Amniotic stem cell (primary cell): Measurements from ENCODE around the gene ERFL.

ENCODE experiments used
- DNase-seq: peaks from one replicate; lab custom pipeline; 2025; lab: John Stamatoyannopoulos, UW

ERFL gene

GRCh38 chr19:41897820-41898219 lies 30.4 kb downstream of the ERFL start:
- DNase-seq, result no peak

GRCh38 chr19:41897181-41897580 lies 31.1 kb downstream of the ERFL start:
- no peak for DNase-seq

GRCh38 chr19:41896581-41896942 lies 31.7 kb downstream of the ERFL start:
- no peak for DNase-seq

DNA sequence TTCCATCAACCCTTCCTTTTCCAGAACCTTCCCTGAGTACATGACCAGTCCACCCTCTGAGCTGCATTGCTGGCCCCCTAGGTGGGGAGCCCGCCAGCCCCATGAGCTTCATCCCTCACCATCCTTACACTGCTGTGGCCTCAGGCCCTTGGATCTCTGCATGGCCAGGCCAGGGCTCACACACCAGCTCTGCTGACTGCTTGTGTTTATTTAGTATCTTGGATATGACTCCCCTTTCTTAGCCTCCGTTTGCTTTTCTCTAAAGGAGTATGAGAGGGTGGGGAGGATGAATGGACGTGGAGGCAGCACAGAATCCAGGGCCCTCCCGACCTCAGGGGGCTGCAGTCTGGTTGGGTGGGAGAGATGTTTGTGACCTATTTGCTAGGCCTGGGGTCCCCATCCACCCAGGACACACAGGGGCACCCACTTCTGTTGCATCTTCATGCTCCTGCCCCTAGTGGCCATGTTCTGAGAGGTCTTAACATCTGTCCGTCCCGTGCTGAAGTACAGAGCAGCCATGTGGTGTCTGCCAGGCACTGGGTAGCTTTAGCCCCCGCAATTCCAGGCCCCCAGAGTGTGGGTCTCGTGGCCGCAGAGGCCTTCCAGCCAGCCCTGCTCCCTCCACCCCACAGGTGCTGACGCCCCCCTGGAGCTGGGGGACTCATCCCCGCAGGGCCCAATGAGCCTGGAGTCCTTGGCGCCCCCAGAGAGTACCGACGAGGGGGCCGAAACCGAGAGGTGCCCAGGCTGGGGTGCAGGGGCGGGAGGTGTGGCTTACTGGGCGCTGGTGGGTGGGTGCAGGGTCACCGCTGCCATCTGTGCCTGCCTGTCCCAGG lies 32.3 kb downstream of the ERFL start:
- no peak for DNase-seq

GRCh38 chr19:41894350-41894749 lies 33.9 kb downstream of the ERFL start:
- DNase-seq, result no peak

DNA sequence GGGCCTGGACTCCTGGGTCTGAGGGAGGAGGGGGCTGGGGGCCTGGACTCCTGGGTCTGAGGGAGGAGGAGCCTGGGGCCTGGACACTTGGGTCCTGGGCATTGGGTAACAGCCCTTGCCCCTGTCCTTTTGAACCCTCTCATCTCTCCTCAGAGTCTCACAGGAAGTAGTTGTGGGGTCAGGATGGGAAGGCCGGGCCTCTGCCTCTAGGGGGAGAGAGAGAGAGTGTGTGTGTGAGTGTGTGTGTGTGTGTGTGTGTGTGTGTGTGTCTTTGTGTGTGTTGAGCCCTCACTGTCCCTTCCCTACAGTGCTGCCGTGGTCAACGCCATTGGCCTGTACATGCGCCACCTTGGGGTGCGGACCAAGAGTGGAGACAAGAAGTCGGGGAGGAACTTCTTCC lies 34.4 kb downstream of the ERFL start:
- no peak for DNase-seq

DNA sequence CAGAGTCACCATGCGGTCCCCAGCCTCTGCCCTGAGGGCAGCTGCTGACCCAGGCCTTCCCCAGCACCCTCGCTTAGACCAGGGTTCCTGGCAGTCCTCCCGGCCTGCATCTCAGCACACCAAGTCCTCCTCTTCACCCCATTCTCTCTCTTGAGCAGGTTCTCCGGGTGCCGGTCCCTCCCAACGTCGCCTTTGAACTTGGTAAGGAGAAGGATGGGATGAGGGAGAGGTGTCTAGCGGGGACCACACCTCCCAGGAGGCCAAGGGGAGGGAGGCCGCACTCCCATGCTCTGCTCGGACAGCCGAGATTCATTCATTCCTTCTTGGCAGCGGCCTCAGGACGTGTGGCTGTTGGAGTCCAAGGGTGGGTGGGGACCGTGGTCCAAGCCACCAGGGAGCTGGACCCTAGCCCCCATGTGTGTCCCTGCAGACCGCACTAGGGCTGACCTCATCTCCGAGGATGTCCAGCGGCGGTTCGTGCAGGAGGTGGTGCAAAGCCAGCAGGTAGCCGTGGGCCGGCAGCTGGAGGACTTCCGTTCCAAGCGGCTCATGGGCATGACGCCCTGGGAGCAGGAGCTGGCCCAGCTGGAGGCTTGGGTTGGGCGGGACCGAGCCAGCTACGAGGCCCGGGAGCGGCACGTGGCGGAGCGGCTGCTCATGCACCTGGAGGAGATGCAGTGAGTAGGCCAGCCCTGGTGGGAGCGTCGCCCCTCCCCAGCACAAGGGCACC lies 35.9 kb downstream of the ERFL start:
- DNase-seq, result no peak

DNA sequence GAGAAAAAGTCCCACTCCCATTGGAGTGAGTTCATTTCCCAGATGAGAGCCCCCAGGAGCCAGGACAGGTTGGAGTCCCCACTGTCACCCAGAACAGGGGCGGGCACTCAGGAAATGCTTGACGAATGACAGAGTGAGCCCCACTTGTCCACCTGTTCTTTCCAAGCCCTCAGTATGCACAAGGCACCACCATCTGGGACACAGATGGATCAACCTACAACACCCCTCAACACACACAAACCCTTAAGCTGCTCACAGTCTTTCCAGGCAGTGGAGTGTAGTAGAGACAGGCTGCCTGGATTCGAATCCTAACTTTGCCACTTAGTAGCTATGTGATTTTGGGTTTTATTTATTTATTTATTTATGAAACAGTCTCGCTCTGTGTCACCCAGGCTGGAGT lies 37.3 kb downstream of the ERFL start:
- no peak for DNase-seq

GRCh38 chr19:41889896-41890295 lies 38.4 kb downstream of the ERFL start:
- no peak for DNase-seq

DNA sequence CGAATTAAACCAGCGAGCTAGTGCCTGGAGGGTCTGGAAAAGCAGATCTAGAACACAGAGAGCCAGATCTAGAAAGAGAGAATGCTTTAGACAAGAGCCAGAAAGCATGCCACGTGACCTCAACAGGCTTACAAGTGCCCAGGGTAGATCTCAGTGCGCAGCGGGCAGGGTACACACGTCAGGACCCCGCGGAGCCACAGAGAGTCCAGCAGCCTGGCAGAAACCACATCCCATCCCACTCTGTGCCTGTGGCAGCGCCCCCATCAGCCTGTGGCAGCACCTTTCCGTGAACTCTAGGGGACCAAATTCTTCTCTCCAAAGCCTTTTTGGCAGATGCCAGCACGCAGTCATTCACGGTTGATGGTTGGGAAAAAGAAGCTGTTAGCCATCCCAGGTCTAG lies 39.3 kb downstream of the ERFL start:
- DNase-seq, result no peak

- DNase-seq, result no peak
Observed at GRCh38 chr19:41887711-41888382, 40.4 kb downstream of the ERFL start.

DNA sequence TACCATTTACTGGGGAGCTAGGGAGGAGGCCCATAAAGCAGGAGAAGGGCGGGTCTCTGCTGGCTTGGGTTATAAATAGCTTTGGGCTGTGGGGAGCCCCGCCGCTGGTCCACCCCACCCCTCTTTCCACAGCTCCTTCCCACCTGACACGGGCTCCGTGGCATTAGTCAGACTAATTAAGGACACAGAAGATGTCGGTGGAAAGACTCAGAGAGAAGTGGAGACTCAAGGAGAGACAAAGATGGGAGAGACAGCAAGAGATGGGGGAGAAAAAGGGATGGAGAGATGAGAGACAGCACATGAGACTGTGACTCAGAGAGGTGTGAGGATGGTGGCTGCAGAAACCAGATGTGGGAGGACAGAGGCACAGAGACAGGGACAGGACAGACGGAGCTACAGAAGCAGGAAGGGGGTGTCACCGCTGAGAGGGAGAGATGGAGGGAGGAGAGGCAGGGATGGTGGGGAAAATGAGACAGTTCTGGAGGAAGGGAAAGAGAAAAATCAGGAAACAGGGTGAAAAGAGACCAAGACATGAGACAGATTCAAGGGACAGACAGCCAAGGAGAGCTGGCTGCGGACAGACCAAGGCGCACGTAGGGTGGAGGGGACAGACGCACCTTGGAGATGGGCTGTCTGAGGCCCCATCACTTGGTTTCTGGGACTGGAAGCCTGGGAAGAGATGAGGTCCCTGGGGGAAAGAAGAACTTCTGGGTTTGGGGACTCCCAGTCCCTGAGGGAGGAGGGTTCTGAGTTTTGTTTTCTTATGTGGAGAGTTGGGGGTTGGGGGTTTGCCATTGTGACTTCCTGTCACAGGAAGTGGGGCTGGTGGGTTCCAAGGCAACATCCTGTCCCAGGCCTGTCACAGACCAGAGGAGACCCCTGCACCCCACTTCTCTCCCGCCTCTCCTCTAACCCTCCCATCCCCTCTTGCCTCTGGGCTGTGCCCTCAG lies 41.2 kb downstream of the ERFL start:
- DNase-seq, result no peak

DNA sequence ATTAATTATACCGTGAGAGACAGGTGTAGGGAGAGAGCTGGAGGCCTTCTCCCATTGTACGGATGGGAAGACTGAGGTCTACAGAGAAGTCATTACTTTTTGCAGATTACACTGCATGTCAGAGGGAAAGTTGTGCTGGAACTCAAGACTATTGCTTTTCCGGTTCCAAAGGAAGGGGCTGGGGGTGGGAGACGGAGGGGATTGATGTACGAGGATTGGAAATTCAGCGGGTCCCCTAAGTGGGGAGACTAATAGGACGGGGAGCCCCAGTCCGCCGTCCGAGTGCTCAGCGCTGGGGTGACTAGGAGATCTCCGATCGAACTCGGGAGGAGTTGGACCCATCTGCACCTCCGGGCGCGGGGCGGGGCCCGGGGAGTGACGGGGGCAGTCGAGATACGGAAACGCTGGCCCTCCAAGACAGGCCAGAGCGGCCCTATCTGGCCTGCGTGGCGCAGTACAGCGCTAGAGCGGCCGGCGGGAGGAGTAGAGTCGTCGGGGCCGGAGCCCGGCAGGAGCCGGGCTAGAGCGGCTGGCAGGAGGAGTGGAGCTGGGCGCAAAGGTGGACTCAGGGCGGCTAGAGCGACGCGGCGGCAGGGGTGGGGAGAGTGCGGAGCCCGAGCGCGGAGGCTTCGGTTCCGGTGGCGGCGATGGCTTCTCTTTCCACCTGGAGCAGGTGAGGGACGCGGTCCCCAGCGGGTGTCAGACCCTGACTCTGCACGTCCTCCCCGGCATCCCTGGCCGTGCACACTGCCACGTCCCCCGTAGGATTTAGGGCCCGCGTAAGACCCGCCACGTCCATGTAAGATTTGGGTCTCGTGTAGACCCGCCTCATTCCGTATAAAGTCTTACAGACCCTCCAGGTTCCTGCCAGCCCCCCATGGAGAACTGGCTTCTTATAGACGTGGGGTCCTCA lies 44.2 kb downstream of the ERFL start:
- DNase-seq, result peak; percentile 94

- no peak for DNase-seq
Observed at GRCh38 chr19:41883463-41883820, 44.8 kb downstream of the ERFL start.

- DNase-seq, result no peak
Observed at GRCh38 chr19:41882568-41883462, 45.4 kb downstream of the ERFL start, which contains the start of gene ARHGEF1. TSS of gene ARHGEF1 (plus strand) at chr19:41883184. CDS start at chr19:41888083, 4,899 bp downstream.

- no peak for DNase-seq
Observed at GRCh38 chr19:41880329-41880708, 47.9 kb downstream of the ERFL start.

DNA sequence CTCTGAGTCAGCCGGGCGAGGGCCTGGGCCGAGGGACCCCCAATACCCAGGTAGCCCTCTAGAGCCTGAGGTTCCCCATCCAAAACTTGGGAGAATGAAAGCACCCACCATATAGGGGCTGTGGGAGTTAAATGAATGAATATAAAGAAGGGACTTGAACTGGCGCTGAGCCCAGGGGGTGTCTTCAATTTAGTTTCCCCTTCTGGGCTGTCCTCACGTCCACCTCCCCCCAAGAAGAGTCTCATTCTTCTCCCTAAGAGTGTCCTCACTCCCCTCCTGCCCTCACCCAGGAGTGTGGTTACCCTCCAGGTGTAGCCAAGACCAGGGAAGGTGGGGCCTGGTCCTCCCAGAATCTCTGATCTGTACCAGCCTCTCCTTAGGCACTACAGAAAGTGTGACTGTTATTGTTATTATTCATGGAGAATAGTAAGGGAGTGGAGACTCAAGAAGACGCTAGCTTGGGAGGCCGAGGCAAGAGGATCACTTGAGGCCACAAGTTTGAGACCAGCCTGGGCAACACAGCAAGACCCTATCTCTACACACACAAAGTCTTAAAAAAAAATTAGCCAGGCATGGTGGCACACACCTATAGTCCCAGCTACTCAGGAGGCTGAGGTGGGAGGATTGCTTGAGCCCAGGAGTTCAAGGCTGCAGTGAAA lies 48.5 kb downstream of the ERFL start:
- DNase-seq, result no peak

GRCh38 chr19:41879080-41879479 lies 49.2 kb downstream of the ERFL start:
- DNase-seq, result no peak
